Adrenal gland (tissue), 12 donors: ENCODE results near the gene HSPA12A. TPM values are rescaled to one million over a fixed set of nuclear protein-coding genes. Genes with fewer than 3 reads are reported as not detected.

Source experiments
- DNase-seq, 7 donors: peaks; one replicate each; pipeline ENCODE4 v3.0.0-alpha.2; 2019 to 2020
- H3K27ac ChIP-seq, 5 donors: fragments of 200-600 bp; sonication (generic) in 4 of 5; 1 replicate in 3 of 5; 2 replicates in 2 of 5; pipeline versions ENCODE4 v1.5.1 to v1.8.0; 2016 to 2020; ENCODE audit warnings: mild to moderate bottlenecking in 1 of 5
- H3K27me3 ChIP-seq: fragments of 200-600 bp; 2 replicates; pipeline ENCODE4 v1.8.0; 2021
- H3K36me3 ChIP-seq, 2 donors: fragments of 200-600 bp; replicated peaks in 1 of 2; 1 replicate in 1 of 2; 2 replicates in 1 of 2; pipeline versions ENCODE4 v1.5.1 to v1.8.0; 2018 to 2022
- H3K4me1 ChIP-seq, 2 donors: fragments of 200-600 bp; replicated peaks in 1 of 2; 1 replicate in 1 of 2; 2 replicates in 1 of 2; pipeline versions ENCODE4 v1.5.1 to v1.8.0; 2018 to 2021
- H3K4me3 ChIP-seq, 4 donors: fragments of 200-600 bp; sonication (generic) in 3 of 4; one replicate each; pipeline ENCODE4 v1.5.1; 2016 to 2018
- H3K9me3 ChIP-seq, 3 donors: fragments of 200-600 bp; sonication (generic) in 1 of 3; replicated peaks in 1 of 3; 1 replicate in 2 of 3; 2 replicates in 1 of 3; pipeline versions ENCODE4 v1.5.1 to v1.8.0; 2016 to 2021
- POLR2A ChIP-seq, 2 donors: fragments of 450-650 bp; IDR thresholded peaks; one replicate each; pipeline ENCODE4 v1.6.1; 2017; ENCODE audit warnings: antibody characterized with exemption in 2 of 2, mild to moderate bottlenecking in 2 of 2, moderate library complexity in 1 of 2
- WGBS, 4 donors: extraction: QIAGEN DNeasy Blood & Tissue Kit in 2 of 4; methylation state at CpG; one replicate each; pipeline versions ENCODE4 v1.1.5 to v1.1.7; 2013 to 2017; 5-methylcytosine and 5-hydroxymethylcytosine counted together
- intact Hi-C, 2 donors: fragments of 100-400 bp; cut with DNase I; formaldehyde crosslinking; loops; one replicate each; pipeline versions ENCODE4 v1.14.1 to v1.15.0; 2022 to 2023
- polyA plus RNA-seq, 3 donors: library from polyadenylated mRNA; stranded (reverse); fragments of 200-250 nt in 2 of 3; fragments of 350-450 nt in 1 of 3; fragmentation: Illumina TruSeq in 1 of 3; extraction: RNeasy Lipid Tissue Mini Kit (QIAGEN cat#74804) in 1 of 3; gene quantifications; one replicate each; pipeline ENCODE4 v1.2.3, GENCODE V29; 2013 to 2014
- total RNA-seq, 9 donors: library from RNA; depleted of rRNA in 4 of 9; stranded (reverse); fragments of >200 nt in 4 of 9; fragments of 120-200 nt in 1 of 9; fragmentation: NEBNext Ultra II Directional in 1 of 9; extraction: Animal tissue kit (Norgen Biotek cat#: 25700) in 1 of 9; gene quantifications; one replicate each; pipeline versions ENCODE4 v1.1.0 to v1.2.4, GENCODE V29; 2013 to 2023
- TF ChIP-seq, protein P1 (sequence below), 6 experiments: fragments of 450-650 bp in 4 of 6; fragments of 200-600 bp in 2 of 6; sonication (generic) in 1 of 6; IDR thresholded peaks; 1 replicate in 5 of 6; 2 replicates in 1 of 6; pipeline versions ENCODE4 v1.5.1 to v1.8.0; 2016 to 2021; ENCODE audit warnings: antibody characterized with exemption in 6 of 6, mild to moderate bottlenecking in 2 of 6, moderate library complexity in 1 of 6
- donor health status: healthy with polysubstance abuse.
- donor health status: Bipolar disorder and iron deficiency.
- donor health status: DM: yes; HTN: yes; CAD: no.
- donor health status: DM: no; HTN: no; CAD: no.
- donor health status: DM: no; HTN: no; CAD: no.
- donor health status: DM: yes; HTN: yes; CAD: no.

The HSPA12A gene
- total and polyA plus RNA-seq, 12 donors: 20.1 to 61.3 (median 46.3) TPM

GRCh38 chr10:116654816-116655215, 87.5 kb downstream of the HSPA12A start:
- no peak overlapping the region for H3K27ac ChIP-seq
- H3K36me3 ChIP-seq: no peaks in the 10 kb centered on the region
- H3K4me1 ChIP-seq: no peaks in the 10 kb centered on the region
- no peaks in the 10 kb centered on the region for H3K9me3 ChIP-seq
- no peak for DNase-seq
- intact Hi-C loops: no loop called here
- H3K4me3 ChIP-seq: no peak overlapping the region
- no peaks in the 10 kb centered on the region for H3K27me3 ChIP-seq
- TF ChIP-seq, protein P1, sequence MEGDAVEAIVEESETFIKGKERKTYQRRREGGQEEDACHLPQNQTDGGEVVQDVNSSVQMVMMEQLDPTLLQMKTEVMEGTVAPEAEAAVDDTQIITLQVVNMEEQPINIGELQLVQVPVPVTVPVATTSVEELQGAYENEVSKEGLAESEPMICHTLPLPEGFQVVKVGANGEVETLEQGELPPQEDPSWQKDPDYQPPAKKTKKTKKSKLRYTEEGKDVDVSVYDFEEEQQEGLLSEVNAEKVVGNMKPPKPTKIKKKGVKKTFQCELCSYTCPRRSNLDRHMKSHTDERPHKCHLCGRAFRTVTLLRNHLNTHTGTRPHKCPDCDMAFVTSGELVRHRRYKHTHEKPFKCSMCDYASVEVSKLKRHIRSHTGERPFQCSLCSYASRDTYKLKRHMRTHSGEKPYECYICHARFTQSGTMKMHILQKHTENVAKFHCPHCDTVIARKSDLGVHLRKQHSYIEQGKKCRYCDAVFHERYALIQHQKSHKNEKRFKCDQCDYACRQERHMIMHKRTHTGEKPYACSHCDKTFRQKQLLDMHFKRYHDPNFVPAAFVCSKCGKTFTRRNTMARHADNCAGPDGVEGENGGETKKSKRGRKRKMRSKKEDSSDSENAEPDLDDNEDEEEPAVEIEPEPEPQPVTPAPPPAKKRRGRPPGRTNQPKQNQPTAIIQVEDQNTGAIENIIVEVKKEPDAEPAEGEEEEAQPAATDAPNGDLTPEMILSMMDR (IDR thresholded peaks at IDR 0.05): no peak
- no peak for TF ChIP-seq POLR2A (IDR thresholded peaks at IDR 0.05)
- 44 to 63% (median 53%) methylated on average over 2 to 4 of the region's 4 CpGs for WGBS, 4 donors

- H3K27me3 ChIP-seq: no peaks in the 10 kb centered on the region
- no peaks in the 10 kb centered on the region for H3K4me1 ChIP-seq
- H3K9me3 ChIP-seq: no peaks in the 10 kb centered on the region
- no peak overlapping the region for H3K27ac ChIP-seq
- no peak overlapping the region for H3K4me3 ChIP-seq
- 76 to 95% (median 83%) methylated on average over 1 of the region's 1 CpG for WGBS, 4 donors
- H3K36me3 ChIP-seq: no peaks in the 10 kb centered on the region
- intact Hi-C loops: no loop called here
- TF ChIP-seq POLR2A (IDR thresholded peaks at IDR 0.05): no peak
- TF ChIP-seq, protein P1 (IDR thresholded peaks at IDR 0.05): no peak
- no peak for DNase-seq
Measured at GRCh38 chr10:116653885-116654284, 88.5 kb downstream of the HSPA12A start.

DNA sequence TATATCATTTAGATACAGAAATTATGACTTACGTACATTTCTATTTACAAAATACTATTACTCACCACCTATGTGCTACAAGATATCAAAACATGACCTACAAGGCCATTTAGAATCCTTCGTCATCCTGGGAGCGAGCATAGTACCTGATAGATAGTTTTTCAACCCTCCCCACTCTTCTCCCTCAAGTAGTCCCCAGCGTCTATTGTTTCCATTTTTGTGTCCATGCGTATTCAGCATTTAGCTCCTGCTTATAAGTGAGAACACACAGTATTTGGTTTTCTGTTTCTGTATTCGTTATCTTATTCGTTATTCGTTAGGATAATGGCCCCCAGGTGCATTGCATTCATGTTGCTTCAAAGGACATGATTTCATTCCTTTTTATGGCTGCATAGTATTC, 93.5 kb downstream of the HSPA12A start:
- no peaks in the 10 kb centered on the region for H3K4me1 ChIP-seq
- H3K4me3 ChIP-seq: no peak overlapping the region
- H3K27me3 ChIP-seq: no peaks in the 10 kb centered on the region
- no peaks in the 10 kb centered on the region for H3K9me3 ChIP-seq
- TF ChIP-seq, protein P1 (IDR thresholded peaks at IDR 0.05): no peak
- TF ChIP-seq POLR2A (IDR thresholded peaks at IDR 0.05): no peak
- intact Hi-C loops: no loop called here
- DNase-seq: no peak
- H3K36me3 ChIP-seq: no peaks in the 10 kb centered on the region
- H3K27ac ChIP-seq: no peak overlapping the region
- 69 to 87% (median 76%) methylated on average over 8 of the region's 8 CpGs for WGBS, 4 donors

DNA sequence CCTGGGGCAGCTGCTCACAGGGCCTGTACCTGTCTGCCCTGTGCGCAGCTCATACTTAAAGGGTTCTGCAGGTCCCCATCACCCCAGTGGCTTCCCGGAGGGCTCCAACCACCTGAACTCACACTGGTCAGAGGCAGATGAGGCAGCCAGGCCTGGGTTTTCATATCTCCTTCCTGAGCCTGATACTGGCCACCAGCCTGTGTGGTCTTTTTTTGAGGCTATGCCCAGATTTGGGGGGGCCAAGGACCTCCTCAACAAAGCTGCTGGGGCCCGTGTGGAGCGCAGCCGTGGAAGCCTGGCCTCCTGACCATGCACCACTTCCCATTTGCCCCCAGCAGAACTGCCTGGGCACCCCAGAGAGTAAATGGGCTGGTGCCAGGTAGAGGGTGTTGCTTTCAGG, 95.9 kb downstream of the HSPA12A start:
- no peaks in the 10 kb centered on the region for H3K36me3 ChIP-seq
- no peaks in the 10 kb centered on the region for H3K27me3 ChIP-seq
- TF ChIP-seq, protein P1 (IDR thresholded peaks at IDR 0.05): no peak
- TF ChIP-seq POLR2A (IDR thresholded peaks at IDR 0.05): no peak
- H3K9me3 ChIP-seq: no peaks in the 10 kb centered on the region
- H3K27ac ChIP-seq: no peak overlapping the region
- H3K4me1 ChIP-seq: no peaks in the 10 kb centered on the region
- no peak for DNase-seq
- WGBS, 4 donors: 92 to 100% (median 93%) methylated on average over 5 of the region's 5 CpGs
- H3K4me3 ChIP-seq: no peak overlapping the region
- intact Hi-C loops: no loop called here
